Measurements from ENCODE around the gene ACSL1.

DNA sequence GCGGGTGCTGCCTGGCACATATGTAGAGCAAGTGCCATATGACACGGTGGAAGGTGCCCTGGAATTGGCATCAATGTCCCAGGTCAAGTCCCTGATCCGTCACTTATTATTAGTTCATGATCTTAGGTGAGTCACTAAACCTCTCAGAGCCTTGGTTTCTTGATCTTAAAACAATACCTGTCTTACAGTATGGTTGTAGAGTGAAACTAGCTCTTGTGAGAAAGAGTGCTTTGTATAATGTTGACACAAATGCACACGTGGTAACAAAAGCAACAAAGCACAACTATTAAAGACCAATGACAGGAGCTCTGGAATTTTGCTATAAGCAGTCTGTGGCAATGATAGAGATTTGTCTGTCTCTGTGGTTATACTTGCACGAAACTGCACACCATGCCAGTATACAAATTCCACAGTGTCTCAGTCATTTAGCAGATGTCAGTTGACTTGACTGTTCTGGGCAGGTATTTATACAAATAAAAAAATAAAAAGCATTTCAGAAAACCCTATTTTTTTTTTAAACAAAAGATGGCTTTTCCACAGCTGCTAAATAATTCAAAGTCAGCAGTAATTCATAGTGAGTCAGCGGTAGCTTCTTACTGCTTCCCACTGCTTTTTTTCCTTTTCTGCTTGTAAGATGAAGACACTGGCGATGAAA, 19.7 kb upstream of the ACSL1 start:
- TF ChIP-seq, protein P1, sequence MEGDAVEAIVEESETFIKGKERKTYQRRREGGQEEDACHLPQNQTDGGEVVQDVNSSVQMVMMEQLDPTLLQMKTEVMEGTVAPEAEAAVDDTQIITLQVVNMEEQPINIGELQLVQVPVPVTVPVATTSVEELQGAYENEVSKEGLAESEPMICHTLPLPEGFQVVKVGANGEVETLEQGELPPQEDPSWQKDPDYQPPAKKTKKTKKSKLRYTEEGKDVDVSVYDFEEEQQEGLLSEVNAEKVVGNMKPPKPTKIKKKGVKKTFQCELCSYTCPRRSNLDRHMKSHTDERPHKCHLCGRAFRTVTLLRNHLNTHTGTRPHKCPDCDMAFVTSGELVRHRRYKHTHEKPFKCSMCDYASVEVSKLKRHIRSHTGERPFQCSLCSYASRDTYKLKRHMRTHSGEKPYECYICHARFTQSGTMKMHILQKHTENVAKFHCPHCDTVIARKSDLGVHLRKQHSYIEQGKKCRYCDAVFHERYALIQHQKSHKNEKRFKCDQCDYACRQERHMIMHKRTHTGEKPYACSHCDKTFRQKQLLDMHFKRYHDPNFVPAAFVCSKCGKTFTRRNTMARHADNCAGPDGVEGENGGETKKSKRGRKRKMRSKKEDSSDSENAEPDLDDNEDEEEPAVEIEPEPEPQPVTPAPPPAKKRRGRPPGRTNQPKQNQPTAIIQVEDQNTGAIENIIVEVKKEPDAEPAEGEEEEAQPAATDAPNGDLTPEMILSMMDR (conservative IDR thresholded peaks at IDR 0.05; ENCODE audit: low read length): no peak
- TF ChIP-seq EZH2phosphoT487 (IDR thresholded peaks at IDR 0.05; ENCODE audit: borderline replicate concordance, low read depth, low read length): no peak

Measured in OCI-LY7 (cell line).